Liver (tissue), 9 donors: ENCODE results near the gene KCNMA1. TPM values are rescaled to one million over a fixed set of nuclear protein-coding genes. Genes with fewer than 3 reads are reported as not detected.

ENCODE experiments used
- DNase-seq: peaks from one replicate; pipeline ENCODE4 v3.0.0-alpha.2; 2017; ENCODE audit warnings: low spot score
- H3K27ac ChIP-seq, 2 donors: one replicate each; pipeline ENCODE4 v1.7.0; 2013; ENCODE audit warnings: inconsistent platforms in 2 of 2, low read length in 2 of 2, control low read depth in 1 of 2, low read depth in 1 of 2, mild to moderate bottlenecking in 1 of 2
- H3K27me3 ChIP-seq, 4 donors: one replicate each; pipeline versions ENCODE4 v1.6.1 to v1.7.0; 2013; ENCODE audit warnings: low read length in 3 of 4, inconsistent platforms in 1 of 4, mild to moderate bottlenecking in 1 of 4, moderate library complexity in 1 of 4; ENCODE audit not compliant: control insufficient read depth in 4 of 4, insufficient read depth in 4 of 4
- H3K36me3 ChIP-seq, 4 donors: one replicate each; pipeline versions ENCODE4 v1.6.1 to v1.7.0; 2013; ENCODE audit warnings: low read length in 3 of 4, mild to moderate bottlenecking in 3 of 4, low read depth in 1 of 4, moderate library complexity in 1 of 4; ENCODE audit not compliant: control insufficient read depth in 4 of 4, insufficient read depth in 3 of 4
- H3K4me1 ChIP-seq, 4 donors: one replicate each; pipeline versions ENCODE4 v1.6.1 to v1.7.0; 2013; ENCODE audit warnings: low read length in 3 of 4, mild to moderate bottlenecking in 3 of 4, moderate library complexity in 1 of 4; ENCODE audit not compliant: control insufficient read depth in 4 of 4, insufficient read depth in 4 of 4
- H3K4me3 ChIP-seq, 3 donors: one replicate each; pipeline versions ENCODE4 v1.6.1 to v1.7.0; 2013; ENCODE audit warnings: low read length in 3 of 3, control low read depth in 1 of 3, low read depth in 1 of 3, mild to moderate bottlenecking in 1 of 3
- H3K9ac ChIP-seq, 2 donors: one replicate each; pipeline ENCODE4 v1.7.0; 2013; ENCODE audit warnings: low read length in 2 of 2, mild to moderate bottlenecking in 2 of 2, moderate library complexity in 2 of 2, control low read depth in 1 of 2, low read depth in 1 of 2
- H3K9me3 ChIP-seq, 4 donors: one replicate each; pipeline versions ENCODE4 v1.6.1 to v1.7.0; 2013; ENCODE audit warnings: low read length in 3 of 4; ENCODE audit not compliant: control insufficient read depth in 4 of 4
- CTCF ChIP-seq: fragments of 150-350 bp; IDR thresholded peaks from 2 replicates; pipeline ENCODE4 v1.5.1; 2017; ENCODE audit warnings: improper control_type of control experiment, low read depth, low read length; ENCODE audit not compliant: missing input control
- EGR1 ChIP-seq, 2 donors: IDR thresholded peaks; 2 replicates each; pipeline ENCODE4 v1.6.1; 2016 to 2018; ENCODE audit warnings: antibody characterized with exemption in 2 of 2, low read depth in 2 of 2
- FOXA1 ChIP-seq: IDR thresholded peaks from 2 replicates; pipeline ENCODE4 v1.6.1; 2016; ENCODE audit warnings: antibody characterized with exemption
- GABPA ChIP-seq, 2 donors: IDR thresholded peaks in 1 of 2; conservative IDR thresholded peaks in 1 of 2; 2 replicates each; pipeline ENCODE4 v1.6.1; 2016; ENCODE audit warnings: antibody characterized with exemption in 2 of 2, mild to moderate bottlenecking in 1 of 2, moderate library complexity in 1 of 2
- HNF4A ChIP-seq, 2 donors: conservative IDR thresholded peaks; 2 replicates each; pipeline ENCODE4 v1.6.1; 2016; ENCODE audit warnings: antibody characterized with exemption in 2 of 2, mild to moderate bottlenecking in 2 of 2
- HNF4G ChIP-seq: IDR thresholded peaks from 2 replicates; pipeline ENCODE4 v1.6.1; 2016; ENCODE audit warnings: antibody characterized with exemption
- JUND ChIP-seq, 2 donors: IDR thresholded peaks; 2 replicates each; pipeline ENCODE4 v1.6.1; 2016; ENCODE audit warnings: antibody characterized with exemption in 2 of 2
- RAD21 ChIP-seq, 2 donors: IDR thresholded peaks; 2 replicates each; pipeline ENCODE4 v1.6.1; 2016; ENCODE audit warnings: antibody characterized with exemption in 2 of 2, mild to moderate bottlenecking in 2 of 2
- REST ChIP-seq: IDR thresholded peaks from 2 replicates; pipeline ENCODE4 v1.6.1; 2016; ENCODE audit warnings: antibody characterized with exemption, mild to moderate bottlenecking
- RXRA ChIP-seq, 2 donors: IDR thresholded peaks; 2 replicates each; pipeline ENCODE4 v1.6.1; 2017 to 2018; ENCODE audit warnings: antibody characterized with exemption in 2 of 2, mild to moderate bottlenecking in 1 of 2
- TAF1 ChIP-seq: conservative IDR thresholded peaks from 2 replicates; pipeline ENCODE4 v1.6.1; 2016; ENCODE audit warnings: antibody characterized with exemption, mild to moderate bottlenecking
- YY1 ChIP-seq: IDR thresholded peaks from 2 replicates; pipeline ENCODE4 v1.6.1; 2016; ENCODE audit warnings: antibody characterized with exemption, mild to moderate bottlenecking
- WGBS: extraction: QIAGEN DNeasy Blood & Tissue Kit; methylation state at CpG from one replicate; pipeline ENCODE4 v1.1.7; 2013; 5-methylcytosine and 5-hydroxymethylcytosine counted together
- polyA plus RNA-seq, 2 donors: library from polyadenylated mRNA; stranded (reverse) in 1 of 2; unstranded in 1 of 2; fragments of 200-250 nt in 1 of 2; fragments of >200 nt in 1 of 2; fragmentation: Nextera tagmentation in 1 of 2; extraction: Ambion mirVana in 1 of 2; gene quantifications; one replicate each; pipeline versions ENCODE4 v1.2.1 to v1.2.3, GENCODE V29; 2013 to 2015
- total RNA-seq, 2 donors: library from RNA; depleted of rRNA; stranded (reverse); fragments of >200 nt; gene quantifications; one replicate each; pipeline ENCODE4 v1.2.3, GENCODE V29; 2014
- TF ChIP-seq, protein P1 (sequence below): IDR thresholded peaks from 2 replicates; pipeline ENCODE4 v1.6.1; 2016; ENCODE audit warnings: antibody characterized with exemption
- TF ChIP-seq, protein P2 (sequence below): IDR thresholded peaks from 2 replicates; pipeline ENCODE4 v1.6.1; 2016; ENCODE audit warnings: antibody characterized with exemption
- donor health status: healthy.
- donor health status: healthy.
- donor health status: healthy.
- donor health status: healthy.
- donor health status: healthy.

KCNMA1 gene
- total and polyA plus RNA-seq, 4 donors = 2.5 to 9.7 (median 4.7) TPM

- Histone ChIP-seq H3K4me1 (peaks cover 2 to 50% (median 31%) of the 10 kb centered on the region in 4 donors), H3K27ac (no peak overlapping the region), H3K27me3 (no peaks in the 10 kb centered on the region), H3K36me3 (no peaks in the 10 kb centered on the region), H3K9ac (no peak overlapping the region), H3K9me3 (no peaks in the 10 kb centered on the region), H3K4me3 (no peak overlapping the region)
- WGBS = 78% methylated on average over 8 of the region's 8 CpGs
- TF ChIP-seq RXRA (IDR thresholded peaks at IDR 0.05) (no peak), REST (no peak), HNF4A (conservative IDR thresholded peaks at IDR 0.05) (no peak), CTCF (no peak), FOXA1 (no peak), RAD21 (IDR thresholded peaks at IDR 0.05) (no peak), EGR1 (IDR thresholded peaks at IDR 0.05; ENCODE audit: low read depth in 2 of 2) (no peak), HNF4G (no peak), TAF1 (no peak)
- TF ChIP-seq, protein P1, sequence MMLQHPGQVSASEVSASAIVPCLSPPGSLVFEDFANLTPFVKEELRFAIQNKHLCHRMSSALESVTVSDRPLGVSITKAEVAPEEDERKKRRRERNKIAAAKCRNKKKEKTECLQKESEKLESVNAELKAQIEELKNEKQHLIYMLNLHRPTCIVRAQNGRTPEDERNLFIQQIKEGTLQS = no peak
- TF ChIP-seq, protein P2, sequence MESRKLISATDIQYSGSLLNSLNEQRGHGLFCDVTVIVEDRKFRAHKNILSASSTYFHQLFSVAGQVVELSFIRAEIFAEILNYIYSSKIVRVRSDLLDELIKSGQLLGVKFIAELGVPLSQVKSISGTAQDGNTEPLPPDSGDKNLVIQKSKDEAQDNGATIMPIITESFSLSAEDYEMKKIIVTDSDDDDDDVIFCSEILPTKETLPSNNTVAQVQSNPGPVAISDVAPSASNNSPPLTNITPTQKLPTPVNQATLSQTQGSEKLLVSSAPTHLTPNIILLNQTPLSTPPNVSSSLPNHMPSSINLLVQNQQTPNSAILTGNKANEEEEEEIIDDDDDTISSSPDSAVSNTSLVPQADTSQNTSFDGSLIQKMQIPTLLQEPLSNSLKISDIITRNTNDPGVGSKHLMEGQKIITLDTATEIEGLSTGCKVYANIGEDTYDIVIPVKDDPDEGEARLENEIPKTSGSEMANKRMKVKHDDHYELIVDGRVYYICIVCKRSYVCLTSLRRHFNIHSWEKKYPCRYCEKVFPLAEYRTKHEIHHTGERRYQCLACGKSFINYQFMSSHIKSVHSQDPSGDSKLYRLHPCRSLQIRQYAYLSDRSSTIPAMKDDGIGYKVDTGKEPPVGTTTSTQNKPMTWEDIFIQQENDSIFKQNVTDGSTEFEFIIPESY = no peak
- DNase-seq = no peak
These were observed 143.8 kb downstream of the KCNMA1 start for GRCh38 chr10:77493851-77494261.

- no peaks in the 10 kb centered on the region for H3K9me3 ChIP-seq
- DNase-seq = no peak
- no peak overlapping the region for H3K4me3 ChIP-seq
- H3K36me3 ChIP-seq = no peaks in the 10 kb centered on the region
- H3K9ac ChIP-seq = no peak overlapping the region
- H3K4me1 ChIP-seq = peaks cover 8 to 50% (median 31%) of the 10 kb centered on the region in 4 donors
- TF ChIP-seq, protein P1 = no peak
- TF ChIP-seq YY1 (no peak), JUND (IDR thresholded peaks at IDR 0.05) (no peak), GABPA (IDR thresholded peaks at IDR 0.05 in 1 of 2, conservative IDR thresholded peaks at IDR 0.05 in 1 of 2) (no peak), EGR1 (IDR thresholded peaks at IDR 0.05; ENCODE audit: low read depth in 2 of 2) (no peak)
- WGBS = 82% methylated on average over 13 of the region's 13 CpGs
- H3K27ac ChIP-seq = no peak overlapping the region
- no peaks in the 10 kb centered on the region for H3K27me3 ChIP-seq
These were observed 144.3 kb downstream of the KCNMA1 start for GRCh38 chr10:77493239-77493806.
